Pancreas (tissue), 10 donors: ENCODE data around the gene BPIFB3. TPM values are rescaled to one million over a fixed set of nuclear protein-coding genes. Genes with fewer than 3 reads are reported as not detected.
A peak's percentile ranks its signal among the peaks of the same experiment; 100 is the strongest.

ENCODE experiments used
- ATAC-seq, 4 donors: fragments of 200-7000 bp; cut with Tn5 transposase; one replicate each; pipeline versions ENCODE4 v1.8.0 to v1.9.1; 2020; ENCODE audit warnings: mild to moderate bottlenecking in 4 of 4, moderate library complexity in 4 of 4
- DNase-seq, 6 donors: peaks; one replicate each; pipeline ENCODE4 v3.0.0-alpha.2; 2020
- FAIRE-seq: peaks from 2 replicates; lab custom pipeline; 2012; peaks lifted over from hg19 to GRCh38; lab: Jason Lieb, UNC
- H3K27ac ChIP-seq, 4 donors: fragments of 200-600 bp; sonication (generic); 1 replicate in 3 of 4; 2 replicates in 1 of 4; pipeline versions ENCODE4 v1.5.0 to v1.8.0; 2020
- H3K27me3 ChIP-seq, 4 donors: fragments of 200-600 bp; one replicate each; pipeline ENCODE4 v1.8.0; 2021
- H3K36me3 ChIP-seq, 3 donors: fragments of 200-600 bp; sonication (generic) in 1 of 3; one replicate each; pipeline versions ENCODE4 v1.5.0 to v1.8.0; 2020 to 2021
- H3K4me1 ChIP-seq, 3 donors: fragments of 200-600 bp; one replicate each; pipeline ENCODE4 v1.8.0; 2021
- H3K4me3 ChIP-seq, 4 donors: fragments of 200-600 bp; sonication (generic) in 2 of 4; one replicate each; pipeline versions ENCODE4 v1.5.0 to v1.8.0; 2020 to 2021
- H3K9me3 ChIP-seq, 4 donors: fragments of 200-600 bp; one replicate each; pipeline ENCODE4 v1.8.0; 2021
- WGBS, 2 donors: extraction: QIAGEN DNeasy Blood & Tissue Kit; methylation state at CpG; one replicate each; pipeline ENCODE4 v1.1.7; 2013; 5-methylcytosine and 5-hydroxymethylcytosine counted together
- intact Hi-C, 3 donors: fragments of 100-400 bp; cut with DNase I; formaldehyde crosslinking; loops; one replicate each; pipeline versions ENCODE4 v1.11.1 to v1.14.2; 2022
- polyA plus RNA-seq, 2 donors: library from polyadenylated mRNA; stranded (reverse); fragments of 200-250 nt; gene quantifications; one replicate each; pipeline ENCODE4 v1.2.3, GENCODE V29; 2013
- total RNA-seq, 6 donors: library from RNA; stranded (reverse); fragmentation: NEBNext Ultra II Directional in 4 of 6; extraction: Animal tissue kit (Norgen Biotek cat#: 25700) in 4 of 6; gene quantifications; one replicate each; pipeline versions ENCODE4 v1.2.1 to v1.2.4, GENCODE V29; 2021 to 2023
- TF ChIP-seq, protein P1 (sequence below), 4 donors: fragments of 200-600 bp; sonication (generic) in 3 of 4; IDR thresholded peaks; one replicate each; pipeline versions ENCODE4 v1.5.0 to v1.8.0; 2021; ENCODE audit warnings: antibody characterized with exemption in 4 of 4
- donor health status: healthy with polysubstance abuse.
- donor health status: DM: no; HTN: no; CAD: no; lungs with moderate emphysema.
- donor health status: DM: no; HTN: no; CAD: no.
- donor health status: control.
- donor health status: control.
- donor health status: Bipolar disorder and iron deficiency.
- donor health status: DM: yes; HTN: yes; CAD: no.
- donor health status: DM: no; HTN: no; CAD: no.
- donor health status: DM: no; HTN: no; CAD: no.
- donor health status: DM: yes; HTN: yes; CAD: no.

Gene BPIFB3, protein sequence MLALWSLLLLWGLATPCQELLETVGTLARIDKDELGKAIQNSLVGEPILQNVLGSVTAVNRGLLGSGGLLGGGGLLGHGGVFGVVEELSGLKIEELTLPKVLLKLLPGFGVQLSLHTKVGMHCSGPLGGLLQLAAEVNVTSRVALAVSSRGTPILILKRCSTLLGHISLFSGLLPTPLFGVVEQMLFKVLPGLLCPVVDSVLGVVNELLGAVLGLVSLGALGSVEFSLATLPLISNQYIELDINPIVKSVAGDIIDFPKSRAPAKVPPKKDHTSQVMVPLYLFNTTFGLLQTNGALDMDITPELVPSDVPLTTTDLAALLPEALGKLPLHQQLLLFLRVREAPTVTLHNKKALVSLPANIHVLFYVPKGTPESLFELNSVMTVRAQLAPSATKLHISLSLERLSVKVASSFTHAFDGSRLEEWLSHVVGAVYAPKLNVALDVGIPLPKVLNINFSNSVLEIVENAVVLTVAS
- total RNA-seq: not detected
- not detected for polyA plus RNA-seq

DNA sequence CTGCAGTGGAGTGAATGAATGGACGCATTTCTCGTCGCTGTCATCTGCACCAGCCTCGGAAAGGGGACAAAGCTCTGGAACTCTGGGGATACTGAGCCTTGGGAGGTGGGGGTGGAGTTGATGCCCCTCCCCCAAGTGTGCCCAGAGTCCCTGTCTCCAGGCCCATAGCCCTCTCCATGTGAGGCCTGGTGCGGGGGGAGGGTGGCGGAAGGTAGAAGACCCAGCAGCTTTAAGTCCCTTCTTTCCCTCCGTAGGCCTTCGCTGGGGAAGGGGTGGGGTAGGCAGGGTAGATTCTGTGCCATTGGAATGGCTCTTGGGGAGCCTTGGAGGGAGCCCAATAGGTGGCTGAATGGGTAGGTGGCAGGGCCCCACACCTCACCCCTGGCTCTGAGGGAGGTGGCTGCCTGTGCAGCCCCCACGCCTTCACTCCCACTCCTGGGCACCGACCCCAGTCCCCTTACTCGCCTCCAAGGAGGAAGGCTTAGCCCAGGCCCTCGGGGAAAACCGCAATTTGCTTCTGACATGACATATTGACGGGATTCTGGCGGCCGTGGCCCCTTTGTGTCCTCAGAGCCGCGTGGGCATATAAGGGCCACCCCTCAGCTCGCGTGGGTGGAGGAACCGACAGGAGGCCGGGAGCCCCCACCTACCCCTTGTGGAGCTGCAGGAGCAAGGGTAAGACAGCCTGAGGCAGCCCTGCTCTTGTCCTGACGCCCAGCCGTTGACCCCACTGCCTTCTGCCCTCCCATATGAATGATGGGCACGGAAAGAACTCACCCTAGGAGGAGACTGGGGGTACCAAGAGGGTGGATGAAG is at the start of gene BPIFB3:
Gene BPIFB3, plus strand, starts transcription at position 613 of the 816 bp plus-strand sequence. CDS start 1,533 bp downstream, outside the sequence.
- TF ChIP-seq, protein P1, sequence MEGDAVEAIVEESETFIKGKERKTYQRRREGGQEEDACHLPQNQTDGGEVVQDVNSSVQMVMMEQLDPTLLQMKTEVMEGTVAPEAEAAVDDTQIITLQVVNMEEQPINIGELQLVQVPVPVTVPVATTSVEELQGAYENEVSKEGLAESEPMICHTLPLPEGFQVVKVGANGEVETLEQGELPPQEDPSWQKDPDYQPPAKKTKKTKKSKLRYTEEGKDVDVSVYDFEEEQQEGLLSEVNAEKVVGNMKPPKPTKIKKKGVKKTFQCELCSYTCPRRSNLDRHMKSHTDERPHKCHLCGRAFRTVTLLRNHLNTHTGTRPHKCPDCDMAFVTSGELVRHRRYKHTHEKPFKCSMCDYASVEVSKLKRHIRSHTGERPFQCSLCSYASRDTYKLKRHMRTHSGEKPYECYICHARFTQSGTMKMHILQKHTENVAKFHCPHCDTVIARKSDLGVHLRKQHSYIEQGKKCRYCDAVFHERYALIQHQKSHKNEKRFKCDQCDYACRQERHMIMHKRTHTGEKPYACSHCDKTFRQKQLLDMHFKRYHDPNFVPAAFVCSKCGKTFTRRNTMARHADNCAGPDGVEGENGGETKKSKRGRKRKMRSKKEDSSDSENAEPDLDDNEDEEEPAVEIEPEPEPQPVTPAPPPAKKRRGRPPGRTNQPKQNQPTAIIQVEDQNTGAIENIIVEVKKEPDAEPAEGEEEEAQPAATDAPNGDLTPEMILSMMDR (IDR thresholded peaks at IDR 0.05): no peak
- ATAC-seq: no peak
- no peak within 1 kb of the TSS for H3K4me3 ChIP-seq
- no peaks in the 10 kb centered on the region for H3K36me3 ChIP-seq
- no peak for FAIRE-seq
- no peaks in the 10 kb centered on the region for H3K9me3 ChIP-seq
- no peaks in the 10 kb centered on the region for H3K27me3 ChIP-seq
- WGBS, 2 donors: 68 to 69% methylated on average over 25 of the region's 25 CpGs
- no peaks in the 10 kb centered on the region for H3K4me1 ChIP-seq
- DNase-seq: no peak
- no peak within 1 kb of the TSS for H3K27ac ChIP-seq
- intact Hi-C loops: no loop called here

DNA sequence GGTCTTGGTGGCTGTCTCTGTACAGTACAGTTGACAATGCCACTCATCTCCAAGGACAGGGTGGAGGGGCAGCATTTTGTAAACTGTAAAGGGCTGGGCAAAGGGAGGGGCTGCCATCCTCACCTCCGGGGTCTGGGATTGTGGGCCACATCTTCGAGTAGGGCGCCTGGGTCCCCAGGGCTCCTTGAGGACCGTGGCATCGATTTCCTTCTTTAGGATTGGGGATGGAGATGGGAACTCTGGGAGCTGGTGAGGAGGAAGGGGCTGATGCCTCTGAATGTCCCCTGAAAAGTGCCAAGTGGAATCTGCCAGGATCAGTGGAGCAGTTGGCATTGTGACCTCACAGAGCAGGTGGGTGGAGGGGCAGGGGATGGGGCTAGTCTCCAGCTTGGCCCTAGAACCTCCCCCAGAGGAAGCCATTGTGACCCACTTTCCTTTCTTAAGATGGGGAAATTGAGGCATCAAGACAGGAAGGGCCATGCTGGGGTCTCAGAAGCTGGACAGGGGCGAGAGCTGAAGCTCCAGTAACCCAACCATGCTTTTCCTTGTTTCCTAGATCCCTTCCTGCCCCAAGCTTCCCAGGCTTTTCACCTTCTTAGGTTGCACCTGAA is 49.5 kb upstream of the BPIFB3 start, which contains the start of gene SUN5:
Gene SUN5, minus strand, starts transcription at position 293 of the 611 bp plus-strand sequence. Its CDS starts 93 bp downstream, at position 200.
- no peaks in the 10 kb centered on the region for H3K9me3 ChIP-seq
- 47 to 58% methylated on average over 6 of the region's 6 CpGs for WGBS, 2 donors
- H3K4me3 ChIP-seq: no peak within 1 kb of the TSS
- H3K27me3 ChIP-seq: no peaks in the 10 kb centered on the region
- no peak within 1 kb of the TSS for H3K27ac ChIP-seq
- DNase-seq (no peak), ATAC-seq (no peak), FAIRE-seq (no peak)
- H3K36me3 ChIP-seq: no peaks in the 10 kb centered on the region
- TF ChIP-seq, protein P1 (IDR thresholded peaks at IDR 0.05): no peak
- no peaks in the 10 kb centered on the region for H3K4me1 ChIP-seq
- intact Hi-C loops: no loop called here

DNA sequence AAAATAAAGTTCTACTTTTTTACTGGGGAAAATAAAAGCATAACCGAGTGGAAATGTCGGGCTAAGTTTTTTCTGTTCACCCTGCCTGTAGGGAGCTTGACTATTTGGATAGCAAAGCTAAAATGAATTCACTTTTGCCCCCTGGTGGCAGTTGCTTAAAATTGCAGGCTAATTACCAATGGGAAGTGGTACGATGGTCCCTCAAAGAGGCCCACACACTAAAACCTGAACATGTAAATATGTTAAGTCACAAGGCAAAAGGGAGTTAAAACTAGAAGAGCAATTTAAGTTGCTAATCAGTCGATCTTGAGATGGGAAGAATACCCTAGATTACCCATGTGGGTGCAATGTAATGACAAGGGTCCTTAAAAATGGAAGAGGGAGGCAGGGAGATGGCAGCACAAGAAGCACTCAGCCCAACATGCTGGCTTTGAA is 48.6 kb upstream of the BPIFB3 start:
- H3K27me3 ChIP-seq: no peaks in the 10 kb centered on the region
- H3K36me3 ChIP-seq: no peaks in the 10 kb centered on the region
- FAIRE-seq (no peak), ATAC-seq (no peak), DNase-seq (no peak)
- intact Hi-C loops: no loop called here
- H3K27ac ChIP-seq: no peak overlapping the region
- H3K9me3 ChIP-seq: no peaks in the 10 kb centered on the region
- WGBS, 2 donors: 41 to 58% methylated on average over 4 of the region's 4 CpGs
- H3K4me3 ChIP-seq: no peak overlapping the region
- TF ChIP-seq, protein P1 (IDR thresholded peaks at IDR 0.05): peak in 2 of 4 donors; percentile 8 to 29
- H3K4me1 ChIP-seq: no peaks in the 10 kb centered on the region

DNA sequence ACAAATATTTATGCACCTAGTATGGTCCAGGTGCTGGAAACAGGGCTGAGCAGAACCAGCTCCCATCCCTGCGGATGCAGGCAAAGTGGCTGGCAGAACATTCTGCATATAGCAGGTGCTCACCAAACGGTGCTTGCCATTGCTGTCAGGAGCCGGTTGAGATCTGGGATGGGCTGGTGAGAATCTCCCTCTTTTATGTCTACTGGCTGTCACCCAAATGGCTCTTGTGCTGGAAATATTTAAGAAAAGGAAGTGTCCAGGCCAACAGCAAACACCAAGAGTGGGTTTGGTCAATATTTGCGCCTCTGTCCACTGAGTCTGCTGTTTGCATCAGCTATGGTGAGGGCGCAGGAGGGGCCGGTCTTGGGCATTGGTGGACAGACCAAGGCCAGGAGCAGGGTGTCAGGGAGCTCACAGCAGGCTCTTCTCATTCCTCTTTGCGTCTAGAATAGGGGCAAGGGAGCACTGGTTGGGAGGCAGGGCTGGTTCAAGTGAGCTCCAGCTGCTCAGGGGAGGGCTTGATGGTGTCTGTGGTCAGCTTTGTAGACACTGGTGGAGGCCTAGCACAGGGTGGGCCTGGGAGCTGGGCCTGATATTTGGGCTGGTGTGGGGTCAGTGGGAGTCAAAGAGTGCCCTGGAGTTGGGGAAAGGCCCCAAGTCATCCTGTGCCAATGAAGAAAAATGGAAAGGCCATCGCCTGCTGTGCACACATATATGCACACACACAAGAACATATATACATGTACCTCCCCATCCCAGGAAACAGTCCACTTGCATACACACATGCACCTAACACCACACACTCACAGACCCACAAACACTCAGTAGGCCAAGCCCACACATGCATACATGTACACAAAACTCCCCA is 47.6 kb upstream of the BPIFB3 start:
- 62 to 76% methylated on average over 8 of the region's 8 CpGs for WGBS, 2 donors
- no peaks in the 10 kb centered on the region for H3K27me3 ChIP-seq
- no peak overlapping the region for H3K4me3 ChIP-seq
- TF ChIP-seq, protein P1 (IDR thresholded peaks at IDR 0.05): no peak
- no peak overlapping the region for H3K27ac ChIP-seq
- no peaks in the 10 kb centered on the region for H3K36me3 ChIP-seq
- FAIRE-seq: no peak
- intact Hi-C loops: no loop called here
- H3K9me3 ChIP-seq: no peaks in the 10 kb centered on the region
- H3K4me1 ChIP-seq: no peaks in the 10 kb centered on the region
- peak in 1 of 4 donors; percentile 42 for ATAC-seq
- DNase-seq: peak in 1 of 6 donors; percentile 31
